GM18873 (cell line): ENCODE measurements around the gene GUCY1A2.
"Not testable (repeated sequence)": the region's sequence is repeated elsewhere in the genome, so short reads cannot be mapped to it uniquely, and the experiment has no call there.

Source experiments
- ATAC-seq: cut with Tn5 transposase; IDR thresholded peaks from one replicate; pipeline ENCODE4 v1.9.1; 2021; ENCODE audit warnings: mild to moderate bottlenecking, moderate library complexity, moderate number of reproducible peaks; ENCODE audit not compliant: unreplicated experiment, low FRiP score

GUCY1A2 gene

DNA sequence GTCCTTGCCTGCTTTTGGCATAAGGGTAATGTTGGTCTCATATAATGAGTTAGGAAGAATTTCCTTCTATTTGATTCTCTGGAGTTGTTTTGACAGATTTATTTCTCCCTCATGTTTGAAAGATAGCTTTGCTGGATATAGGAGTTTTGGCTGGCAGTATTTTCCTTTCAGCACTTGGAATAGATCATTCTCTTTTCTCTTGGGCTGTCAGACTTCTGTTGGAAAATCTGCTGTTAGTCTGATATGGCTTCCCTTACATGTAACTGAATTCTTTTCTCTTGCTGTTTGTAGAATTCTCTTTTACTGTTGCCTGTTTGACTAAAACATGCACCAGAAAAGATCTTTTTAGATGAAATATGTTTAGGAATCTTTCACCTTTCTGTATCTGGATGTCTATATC, 165.5 kb downstream of the GUCY1A2 start:
- no peak for ATAC-seq

- no peak for ATAC-seq
Observed at GRCh38 chr11:106848526-106848925, 169.8 kb downstream of the GUCY1A2 start.

DNA sequence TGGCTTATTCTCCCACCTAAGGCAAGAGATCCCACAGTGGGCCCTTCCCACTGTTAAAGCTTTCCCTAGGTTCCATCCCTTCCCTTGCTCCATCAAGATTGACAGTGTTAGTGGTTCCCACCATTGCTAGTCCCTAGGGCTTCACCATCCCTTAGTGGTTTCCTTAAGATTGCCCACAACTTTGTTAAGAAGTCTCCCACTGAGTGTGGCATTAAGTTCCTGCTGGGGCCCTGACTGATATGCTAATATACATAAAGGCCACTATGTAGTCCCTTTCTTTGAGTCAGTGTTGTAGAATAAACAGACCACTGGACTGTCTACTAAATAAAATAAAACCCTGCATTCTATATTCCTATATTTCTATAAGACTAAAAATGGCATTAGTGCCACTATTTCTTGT, 176.1 kb downstream of the GUCY1A2 start:
- no peak for ATAC-seq

DNA sequence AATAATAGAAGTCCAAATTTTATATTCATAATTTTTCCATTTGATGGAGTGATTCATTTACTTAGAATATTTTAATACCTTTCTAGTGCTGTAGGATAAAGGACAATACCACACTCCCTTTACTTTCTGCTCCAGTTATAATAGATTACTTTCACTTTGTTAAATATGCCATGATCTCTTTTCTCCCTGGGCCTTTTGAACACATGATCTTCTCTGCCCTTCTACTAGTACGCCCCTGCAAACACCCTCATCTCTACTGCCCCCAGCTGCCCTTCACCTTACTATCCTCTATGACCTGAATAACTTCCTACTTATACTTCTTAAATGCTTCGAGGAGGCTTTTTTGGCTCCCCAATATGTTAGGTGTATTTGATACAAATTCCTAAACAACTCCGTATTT, 177.3 kb downstream of the GUCY1A2 start:
- ATAC-seq = no peak

DNA sequence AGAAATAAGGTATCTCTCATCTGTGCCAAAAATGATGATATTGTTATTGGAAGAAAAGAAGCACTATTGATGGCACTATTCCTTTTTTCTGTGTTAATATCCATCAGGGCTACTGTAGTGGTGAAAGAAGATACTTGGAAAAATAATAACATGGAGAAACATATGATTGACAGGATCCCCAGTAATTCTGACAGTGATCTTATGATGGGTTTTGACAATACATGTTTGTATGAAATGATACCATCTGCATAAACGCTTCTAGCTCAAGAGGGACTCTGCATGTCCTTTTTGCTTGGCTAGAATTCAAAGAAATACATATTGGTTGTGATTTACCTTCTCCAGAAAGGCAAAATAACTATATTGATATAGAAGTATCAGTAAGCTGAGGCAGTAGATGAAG, 178.1 kb downstream of the GUCY1A2 start:
- ATAC-seq = no peak

DNA sequence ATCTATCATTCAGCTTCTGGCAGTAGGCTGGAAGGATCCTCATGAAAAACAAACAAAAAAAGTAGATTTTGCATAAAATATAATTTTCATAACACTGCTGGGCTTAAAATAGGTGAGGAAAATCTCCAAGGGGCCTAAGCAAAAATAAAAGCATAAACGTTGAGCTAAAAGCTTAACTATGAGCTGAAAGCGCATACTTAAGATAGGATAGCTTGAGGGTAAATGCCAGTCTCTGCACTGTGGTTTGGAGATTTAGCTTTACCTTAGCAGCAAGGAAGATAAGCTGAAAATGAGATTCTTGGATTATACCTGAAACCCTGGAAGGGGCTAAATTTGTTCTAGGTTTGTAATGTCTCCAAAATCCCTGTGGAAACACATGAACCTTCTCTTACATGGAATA, 183.7 kb downstream of the GUCY1A2 start:
- ATAC-seq = no peak

DNA sequence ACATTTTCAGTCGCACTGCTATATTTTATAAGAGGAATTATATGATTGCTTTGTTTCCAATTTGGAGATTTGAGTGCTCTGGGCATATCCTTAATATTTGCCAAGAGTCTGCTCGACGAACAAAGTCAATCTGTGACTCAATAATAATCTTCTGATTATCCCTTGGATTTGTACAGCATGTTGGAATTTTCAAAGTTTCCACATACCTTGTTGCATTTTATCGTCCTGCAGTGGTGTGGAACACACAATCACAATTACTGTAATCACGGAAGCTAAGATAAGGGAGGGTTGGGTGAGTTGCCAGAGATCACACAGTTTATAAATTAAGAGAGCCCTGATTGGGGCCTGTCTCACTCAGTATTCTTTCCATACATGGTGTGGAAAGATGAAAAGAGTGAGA, 189.3 kb downstream of the GUCY1A2 start:
- ATAC-seq = no peak

DNA sequence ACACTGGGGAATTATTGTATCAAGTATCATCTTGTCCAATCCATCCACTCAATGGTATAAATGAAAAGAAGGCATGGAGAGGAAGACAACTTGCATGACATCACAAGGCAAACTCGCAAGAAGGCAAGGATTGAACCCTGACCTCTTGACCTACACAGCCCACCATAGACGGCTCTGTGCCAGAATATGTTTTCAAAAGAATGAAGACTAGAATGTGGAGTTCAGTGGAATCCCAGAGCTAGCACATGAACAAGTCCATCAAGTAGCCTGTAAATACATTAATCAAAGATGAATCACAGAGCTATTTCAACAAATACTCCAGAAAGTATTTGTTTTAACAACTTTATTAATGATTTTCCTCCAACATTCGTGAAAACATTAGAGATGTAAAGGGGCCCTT, 189.7 kb downstream of the GUCY1A2 start:
- ATAC-seq = no peak

DNA sequence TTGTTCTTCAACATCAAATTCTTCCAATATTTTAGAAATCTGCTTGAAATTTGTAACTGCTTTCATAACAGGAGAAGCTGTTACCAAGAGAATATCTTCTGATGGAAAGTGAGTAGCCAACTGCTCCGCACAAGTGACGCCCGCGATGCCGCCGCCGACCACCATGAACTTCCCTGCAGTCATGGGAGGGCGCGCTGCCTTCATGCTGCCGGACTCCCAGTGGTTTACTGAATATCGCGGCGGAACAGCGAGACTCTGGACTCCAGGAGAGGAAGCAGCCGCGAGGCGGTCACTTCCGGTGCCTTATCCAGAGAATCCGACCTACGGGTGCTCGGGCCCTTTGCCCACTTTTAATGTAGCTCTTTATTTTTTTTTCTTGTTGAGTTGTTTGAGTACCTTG, 190.6 kb downstream of the GUCY1A2 start:
- ATAC-seq = no peak

DNA sequence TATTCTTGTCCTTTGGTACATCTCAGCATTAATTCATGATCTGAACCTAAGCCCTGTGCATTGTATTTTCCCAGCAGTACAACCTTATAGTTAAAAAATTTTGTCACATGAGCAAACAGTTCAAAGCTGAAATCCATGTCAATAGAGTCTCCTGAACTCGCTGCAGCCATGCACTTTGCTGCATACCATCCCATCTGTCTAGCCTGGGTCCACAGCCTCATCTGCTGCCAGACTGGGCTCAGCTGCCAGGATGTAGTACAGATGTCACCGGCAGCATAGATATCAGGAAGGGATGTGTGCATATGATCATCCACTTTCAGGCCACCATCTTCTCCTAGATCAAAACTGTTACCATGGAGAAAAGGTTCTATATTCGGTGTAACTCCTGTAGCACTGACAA, 191.7 kb downstream of the GUCY1A2 start:
- ATAC-seq = not testable (repeated sequence)

DNA sequence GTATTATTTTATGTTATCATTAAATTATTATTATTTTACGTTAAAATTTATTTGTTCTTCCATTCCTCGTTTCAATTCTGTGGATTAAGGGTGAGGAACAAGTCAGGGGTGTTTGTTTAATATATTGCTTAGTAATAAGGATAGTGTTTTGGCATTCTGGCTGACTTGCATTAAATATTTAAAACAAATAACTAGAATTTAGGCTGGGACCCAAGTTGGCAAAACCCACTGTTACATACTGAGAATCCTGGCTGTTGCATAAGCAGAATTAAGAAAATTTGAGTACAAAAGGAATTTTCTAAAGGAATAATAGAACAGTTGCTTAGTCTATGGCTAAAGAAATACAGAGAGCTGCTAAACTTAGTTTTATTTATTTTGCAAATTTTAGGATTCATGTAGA, 196.4 kb downstream of the GUCY1A2 start:
- no peak for ATAC-seq

DNA sequence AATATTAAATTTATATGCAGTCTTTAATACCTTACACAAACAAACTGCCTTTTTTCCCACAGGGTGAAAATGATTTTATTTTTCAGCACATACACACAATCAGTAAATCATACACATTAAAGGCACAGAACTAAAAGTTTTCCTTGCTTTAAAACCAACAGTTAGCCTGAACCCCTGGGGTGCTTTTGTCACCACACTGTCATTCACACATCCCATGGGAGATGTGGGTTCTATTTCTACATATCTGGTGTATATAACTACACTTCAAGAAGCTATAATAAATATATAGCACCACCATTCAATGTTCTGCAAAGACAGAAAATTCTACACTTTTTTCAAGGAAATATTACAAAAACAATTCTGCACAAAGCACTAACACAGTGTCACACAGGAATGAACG, 197.0 kb downstream of the GUCY1A2 start:
- ATAC-seq = no peak

DNA sequence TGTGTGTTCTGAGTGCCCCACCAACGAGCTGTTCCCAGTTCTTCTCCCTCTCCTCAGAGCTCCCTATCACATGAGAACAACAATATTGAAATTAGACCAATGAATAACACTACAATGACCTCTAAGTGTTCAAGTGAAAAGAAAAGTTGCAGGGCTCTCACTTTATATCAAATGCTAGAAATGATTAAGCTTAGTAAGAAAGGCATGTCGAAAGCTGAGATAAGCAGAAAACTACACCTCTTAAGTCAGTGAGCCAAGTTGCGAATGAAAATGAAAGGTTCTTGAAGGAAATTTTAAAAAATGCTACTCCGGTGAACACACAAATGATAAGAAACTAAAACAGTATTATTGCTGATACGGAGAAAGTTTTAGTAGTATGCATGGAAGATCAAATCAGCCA, 199.8 kb downstream of the GUCY1A2 start:
- ATAC-seq = no peak

DNA sequence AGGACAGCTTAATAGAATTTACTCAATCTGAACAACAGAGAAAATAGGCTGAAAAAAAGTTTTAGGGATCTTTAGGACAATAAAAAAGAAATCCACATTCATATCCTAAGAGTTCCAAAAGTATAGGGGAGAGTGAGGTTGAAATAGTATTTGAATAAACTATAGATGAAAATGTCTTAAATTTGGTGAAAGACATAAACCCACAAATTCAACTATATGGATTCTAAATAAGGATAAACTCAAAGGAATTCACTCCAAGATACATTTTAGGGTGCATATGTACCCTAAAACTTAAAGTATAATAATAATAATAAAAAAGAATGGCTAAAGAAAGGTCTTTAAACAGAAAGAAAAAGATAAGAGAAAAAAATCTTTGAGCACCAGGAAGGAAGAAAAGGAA, 203.1 kb downstream of the GUCY1A2 start:
- ATAC-seq = no peak

DNA sequence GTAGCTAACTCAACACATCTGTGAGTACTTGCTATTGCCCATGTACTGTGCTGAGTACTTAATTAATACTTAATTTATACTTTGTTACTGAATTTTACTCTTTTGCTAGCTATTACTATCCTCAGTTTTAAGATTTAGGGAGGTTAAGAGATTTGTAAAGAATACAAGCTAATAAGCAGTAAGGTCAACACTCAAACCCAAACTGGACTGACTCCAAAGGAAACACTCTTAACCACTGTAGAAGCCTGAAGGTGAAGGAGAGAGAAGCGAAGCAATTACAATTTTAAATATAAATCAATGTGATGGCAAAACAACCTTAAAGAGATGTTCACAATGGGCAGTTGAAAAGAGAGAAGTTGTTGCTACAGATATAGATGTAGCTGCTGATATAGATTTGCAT, 204.5 kb downstream of the GUCY1A2 start:
- ATAC-seq = no peak

DNA sequence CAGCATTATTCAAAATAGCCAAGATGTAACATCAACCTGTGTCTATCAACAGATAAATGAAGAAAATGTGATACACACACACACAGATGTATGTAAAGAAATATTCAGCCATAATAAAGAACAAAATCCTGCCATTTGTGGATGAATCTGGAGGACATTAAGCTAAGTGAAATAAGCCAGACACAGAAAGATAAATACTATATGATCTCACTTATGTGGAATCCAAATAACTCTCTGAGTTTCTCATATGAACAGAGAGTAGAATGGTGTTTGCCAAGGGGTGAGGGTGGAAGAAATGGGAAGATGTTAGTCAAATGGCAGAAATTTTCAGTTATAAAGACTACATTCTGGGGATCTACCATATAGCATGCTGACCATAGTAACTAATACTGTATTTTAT, 224.2 kb downstream of the GUCY1A2 start:
- ATAC-seq = no peak

- no peak for ATAC-seq
Observed at GRCh38 chr11:106789406-106789805, 228.9 kb downstream of the GUCY1A2 start.

DNA sequence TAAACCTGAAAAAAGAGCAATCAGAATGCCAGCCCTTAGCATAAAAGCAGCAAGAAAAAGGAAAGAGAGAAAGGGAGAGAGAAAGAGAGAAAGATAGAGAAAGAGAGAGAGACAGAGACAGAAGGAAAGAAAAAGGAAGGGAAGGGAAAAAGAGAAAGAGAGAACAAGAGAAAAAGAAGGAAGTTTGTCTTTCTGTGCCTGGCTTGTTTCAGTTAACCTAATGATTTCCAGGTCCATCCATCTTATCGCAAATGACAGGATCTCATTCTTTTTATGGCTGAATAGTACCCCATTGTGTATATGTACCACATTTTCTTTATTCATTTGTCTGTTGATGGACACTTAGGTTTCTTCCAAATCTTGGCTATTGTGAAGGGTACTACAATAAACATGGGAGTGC, 230.8 kb downstream of the GUCY1A2 start:
- no peak for ATAC-seq

DNA sequence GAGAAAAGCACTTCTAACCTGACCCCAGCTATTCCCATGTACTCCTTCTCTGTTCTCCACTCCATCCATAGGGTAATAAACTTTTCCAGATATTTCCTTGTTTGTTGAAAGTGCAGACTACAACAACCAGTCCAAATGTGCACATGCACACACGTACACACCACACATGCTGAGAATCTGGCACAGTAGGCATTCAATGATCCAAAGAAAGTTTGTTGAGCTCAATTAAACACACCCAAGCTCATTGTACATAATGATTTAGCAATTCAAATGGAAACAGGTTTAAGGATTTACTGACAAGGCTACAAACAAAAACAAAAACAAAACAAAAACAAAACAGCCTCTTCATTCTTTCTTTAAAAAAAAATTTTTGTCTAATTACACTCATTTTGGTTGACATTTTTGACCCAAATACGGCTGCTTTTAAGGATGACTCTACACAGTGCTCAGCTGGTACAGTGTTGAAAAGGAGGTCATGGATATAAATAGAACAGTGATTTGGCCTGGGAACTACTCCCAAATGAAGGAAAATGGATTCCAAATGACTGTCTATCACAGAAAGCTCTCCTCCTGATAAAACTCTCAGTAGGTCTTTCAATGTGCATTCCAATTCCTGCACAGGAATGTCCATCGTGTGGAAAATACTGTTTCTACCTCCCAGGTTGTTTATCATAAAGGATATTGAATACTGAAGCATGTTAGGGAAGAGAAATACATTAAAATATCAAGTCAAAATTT, 232.2 kb downstream of the GUCY1A2 start:
- ATAC-seq = no peak

- ATAC-seq = not testable (repeated sequence)
Observed at GRCh38 chr11:106777302-106777701, 241.0 kb downstream of the GUCY1A2 start.

- ATAC-seq = no peak
Observed at GRCh38 chr11:106770489-106771085, 247.7 kb downstream of the GUCY1A2 start.

DNA sequence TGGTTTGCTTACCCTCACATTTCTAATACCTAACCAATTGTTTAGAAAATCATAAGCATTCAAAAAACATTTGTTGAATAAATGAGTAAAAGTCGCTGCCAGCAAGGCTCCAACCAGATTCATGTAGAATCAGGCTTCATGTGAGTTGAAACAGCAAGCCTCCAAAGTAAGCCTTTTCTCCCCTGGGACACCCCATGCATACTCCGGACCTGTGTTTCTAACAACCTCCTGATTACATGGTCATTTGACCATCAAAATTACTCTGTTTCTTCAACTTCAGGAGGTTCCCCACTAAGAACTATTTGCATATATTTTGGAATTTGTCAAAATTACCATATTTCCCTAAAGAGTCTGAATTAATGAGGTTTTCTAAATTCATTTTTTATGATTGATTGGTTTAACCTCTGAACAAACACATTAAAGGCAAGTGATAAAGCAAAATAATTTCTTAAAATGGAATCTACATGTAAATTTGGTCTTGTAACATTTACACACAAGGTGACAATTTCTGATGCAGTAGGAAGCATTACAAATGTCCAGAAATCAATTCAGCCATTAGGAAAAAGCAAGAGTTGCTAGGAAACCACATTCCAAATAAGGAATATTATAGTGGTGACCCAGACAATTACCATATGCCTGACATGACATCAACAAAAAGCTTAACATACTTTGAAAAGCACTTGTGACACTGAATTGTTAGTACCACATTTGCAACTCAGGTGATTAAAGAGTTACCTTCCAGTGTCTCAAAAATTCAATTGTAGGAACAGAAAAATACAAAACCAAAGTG, 252.6 kb downstream of the GUCY1A2 start:
- no peak for ATAC-seq
